Limb (tissue), 2 donors: ENCODE data around the gene GNA12.
"Not testable (repeated sequence)": the region's sequence is repeated elsewhere in the genome, so short reads cannot be mapped to it uniquely, and the experiment has no call there.

Source experiments
- DNase-seq, 2 donors: peaks; one replicate each; pipeline ENCODE4 v3.0.0-alpha.2; 2016; ENCODE audit errors: extremely low spot score in 2 of 2

Gene GNA12

DNA sequence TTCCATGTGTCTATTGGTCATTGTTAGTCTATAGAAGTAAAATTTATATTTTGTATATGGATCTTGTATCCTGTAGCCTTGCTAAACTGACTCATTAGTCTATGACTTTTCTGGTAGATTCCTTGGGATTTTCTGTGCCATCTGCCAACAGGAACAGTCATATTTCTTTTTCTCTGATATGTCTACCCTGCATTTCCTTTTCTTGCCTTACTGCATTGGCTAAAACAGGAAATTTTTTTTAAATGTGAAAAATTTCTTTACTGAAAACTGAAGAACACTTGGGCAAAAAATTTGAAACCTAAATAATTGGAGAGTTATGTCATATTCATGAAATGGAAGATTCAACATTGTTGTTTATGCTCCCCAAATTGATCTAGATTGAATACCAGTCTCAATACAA lies 88.6 kb downstream of the GNA12 start:
- no peak for DNase-seq

DNA sequence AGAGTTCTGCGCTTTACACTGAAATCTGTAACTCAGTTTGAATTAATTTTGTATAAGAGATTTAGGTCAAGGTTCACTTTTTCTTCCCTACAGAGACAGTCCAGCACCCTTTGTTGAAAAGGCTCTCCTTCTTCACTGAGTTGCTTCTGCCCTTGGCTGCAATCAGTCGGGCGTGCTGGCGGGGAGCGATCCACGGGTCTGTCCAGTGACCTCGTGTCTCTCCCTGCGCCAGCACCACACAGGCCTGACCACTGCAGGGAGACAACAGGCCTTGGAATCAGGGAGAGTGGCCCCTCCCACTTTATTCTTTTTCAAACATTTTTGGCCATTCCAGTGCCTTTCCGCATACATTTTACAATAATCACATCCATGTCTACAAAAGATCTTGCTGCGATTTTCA lies 89.2 kb downstream of the GNA12 start:
- DNase-seq = no peak

DNA sequence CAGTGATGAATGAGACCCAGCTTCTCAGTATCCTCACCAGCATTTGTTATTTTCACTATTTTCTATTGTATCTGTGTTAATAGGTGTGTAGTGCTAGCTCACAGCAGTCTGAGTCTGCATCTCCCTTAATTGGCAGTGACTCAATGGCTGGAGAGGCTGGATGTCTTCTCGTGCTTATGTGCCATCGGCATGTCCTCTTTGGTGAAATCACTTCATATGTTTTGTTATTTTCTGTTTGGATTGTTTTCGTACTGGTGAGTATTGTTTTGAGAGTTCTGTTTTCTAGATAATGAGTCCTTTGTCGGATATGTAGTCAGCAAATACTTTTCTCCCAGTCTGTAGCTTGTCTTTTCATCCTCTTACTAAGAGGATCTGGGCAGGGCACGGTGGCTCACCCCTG lies 90.0 kb downstream of the GNA12 start:
- DNase-seq = no peak

GRCh38 chr7:2753148-2753547 lies 91.0 kb downstream of the GNA12 start:
- DNase-seq = no peak

DNA sequence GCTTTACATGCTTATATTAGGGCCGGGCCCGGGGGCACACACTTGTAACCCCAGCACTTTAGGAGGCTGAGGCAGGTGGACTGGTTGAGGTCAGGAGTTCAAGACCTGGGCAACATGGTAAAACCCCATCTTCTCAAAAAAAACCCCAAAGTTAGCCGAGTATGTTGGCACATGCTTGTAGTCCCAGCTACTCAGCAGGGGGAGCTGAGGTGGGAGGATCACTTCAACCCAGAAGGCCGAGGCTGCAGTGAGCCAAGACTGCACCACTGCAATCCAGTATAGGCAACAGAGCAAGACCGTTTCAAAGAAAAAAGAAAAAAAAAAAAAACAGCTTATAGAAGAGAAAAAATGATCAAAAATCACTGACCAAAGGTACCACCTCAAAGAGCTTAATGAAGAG lies 93.0 kb downstream of the GNA12 start:
- DNase-seq = no peak

- no peak for DNase-seq
Measured at GRCh38 chr7:2750004-2750407, 94.1 kb downstream of the GNA12 start.

DNA sequence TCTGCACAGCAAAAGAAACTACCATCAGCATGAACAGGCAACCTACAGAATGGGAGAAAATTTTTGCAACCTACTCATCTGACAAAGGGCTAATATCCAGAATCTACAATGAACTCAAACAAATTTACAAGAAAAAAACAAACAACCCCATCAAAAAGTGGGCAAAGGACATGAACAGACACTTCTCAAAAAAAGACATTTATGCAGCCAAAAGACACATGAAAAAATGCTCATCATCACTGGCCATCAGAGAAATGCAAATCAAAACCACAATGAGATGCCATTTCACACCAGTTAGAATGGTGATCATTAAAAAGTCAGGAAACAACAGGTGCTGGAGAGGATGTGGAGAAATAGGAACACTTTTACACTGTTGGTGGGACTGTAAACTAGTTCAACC lies 95.4 kb downstream of the GNA12 start:
- not testable (repeated sequence) for DNase-seq

DNA sequence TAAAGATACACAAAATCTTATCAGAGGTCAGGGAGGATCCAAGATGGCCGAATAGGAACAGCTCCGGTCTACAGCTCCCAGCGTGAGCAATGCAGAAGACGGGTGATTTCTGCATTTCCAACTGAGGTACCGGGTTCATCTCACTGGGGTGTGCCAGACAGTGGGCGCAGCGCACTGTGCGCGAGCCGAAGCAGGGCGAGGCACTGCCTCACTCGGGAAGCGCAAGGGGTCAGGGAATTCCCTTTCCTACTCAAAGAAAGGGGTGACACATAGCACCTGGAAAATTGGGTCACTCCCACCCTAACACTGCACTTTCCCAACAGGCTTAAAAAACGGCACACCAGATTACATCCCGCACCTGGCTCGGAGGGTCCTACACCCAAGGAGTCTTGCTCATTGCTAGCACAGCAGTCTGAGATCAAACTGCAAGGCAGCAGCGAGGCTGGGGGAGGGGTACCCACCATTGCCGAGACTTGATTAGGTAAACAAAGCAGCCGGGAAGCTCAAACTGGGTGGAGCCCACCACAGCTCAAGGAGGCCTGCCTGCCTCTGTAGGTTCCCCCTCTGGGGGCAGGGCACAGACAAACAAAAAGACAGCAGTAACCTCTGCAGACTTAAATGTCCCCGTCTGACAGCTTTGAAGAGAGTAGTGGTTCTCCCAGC lies 100.5 kb downstream of the GNA12 start:
- DNase-seq = not testable (repeated sequence)

DNA sequence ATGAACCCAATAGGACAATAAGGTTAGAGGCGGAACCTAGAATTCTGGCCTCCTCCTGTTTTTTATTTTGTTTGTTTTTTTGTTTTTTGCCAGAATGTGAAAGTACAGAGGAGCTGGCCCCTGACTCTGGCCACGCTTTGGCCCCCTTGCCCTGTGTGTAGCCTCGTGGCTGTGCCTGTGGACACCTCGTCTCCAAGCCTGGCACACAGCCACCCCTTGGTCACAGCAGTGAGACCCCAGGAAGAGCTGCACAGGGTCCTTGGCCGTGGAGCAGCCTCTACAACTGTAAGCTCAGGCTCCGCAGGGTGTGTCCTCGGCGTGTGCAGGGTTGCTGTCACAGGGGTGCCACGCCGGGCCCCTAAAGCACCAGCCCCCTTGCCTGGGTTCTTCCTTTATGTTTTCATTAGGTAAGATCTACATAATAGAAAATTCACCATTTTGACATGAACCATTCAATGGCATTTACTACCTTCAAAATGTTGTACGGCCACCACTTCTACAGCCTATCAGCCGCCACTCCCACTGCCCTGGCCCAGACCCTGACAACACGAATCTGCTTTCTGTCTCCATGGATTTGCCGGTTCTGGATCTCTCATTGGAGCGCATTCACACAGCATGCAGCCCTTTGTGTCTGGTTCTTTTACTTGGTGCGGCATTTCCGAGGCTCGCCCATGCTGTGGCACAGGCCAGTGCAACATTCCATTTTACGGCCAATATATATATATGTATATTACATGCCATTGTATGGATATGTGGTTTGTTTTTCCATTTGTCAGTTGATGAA lies 105.2 kb downstream of the GNA12 start:
- DNase-seq = no peak

DNA sequence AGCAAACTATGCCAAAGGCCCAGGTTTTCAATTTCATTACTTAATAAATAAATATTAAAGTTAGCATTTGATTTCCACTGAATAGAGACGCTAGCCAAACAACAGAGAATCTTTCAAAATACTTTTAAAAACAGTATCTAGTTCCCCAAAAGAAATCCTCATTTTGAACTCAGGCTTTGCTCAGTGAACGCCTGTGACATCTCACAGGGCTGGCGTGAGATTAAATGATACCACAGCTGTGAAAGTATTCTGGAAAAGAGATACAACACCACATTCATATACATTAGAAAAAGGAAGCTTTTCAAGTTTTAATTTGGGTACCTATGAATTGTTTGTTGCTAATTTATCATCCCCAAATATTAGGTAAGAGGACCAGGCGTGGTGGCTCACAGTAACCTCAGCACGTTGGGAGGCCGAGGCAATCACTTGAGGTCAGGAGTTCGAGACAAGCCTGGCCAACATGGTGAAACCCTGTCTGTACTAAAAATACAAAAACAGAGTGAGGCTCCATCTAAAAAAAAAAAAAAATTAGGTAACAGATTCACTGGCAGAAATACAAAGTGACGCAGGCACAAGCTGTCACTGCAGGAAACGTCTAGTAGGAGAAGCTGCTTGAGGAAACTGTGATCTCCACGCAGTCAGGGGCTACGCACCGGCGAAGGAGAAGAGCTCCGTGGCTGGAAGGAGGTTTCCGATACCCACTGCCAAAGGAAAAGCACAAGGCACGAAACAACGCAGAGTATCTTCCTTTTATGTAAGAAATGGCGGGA lies 106.2 kb downstream of the GNA12 start:
- DNase-seq = no peak

DNA sequence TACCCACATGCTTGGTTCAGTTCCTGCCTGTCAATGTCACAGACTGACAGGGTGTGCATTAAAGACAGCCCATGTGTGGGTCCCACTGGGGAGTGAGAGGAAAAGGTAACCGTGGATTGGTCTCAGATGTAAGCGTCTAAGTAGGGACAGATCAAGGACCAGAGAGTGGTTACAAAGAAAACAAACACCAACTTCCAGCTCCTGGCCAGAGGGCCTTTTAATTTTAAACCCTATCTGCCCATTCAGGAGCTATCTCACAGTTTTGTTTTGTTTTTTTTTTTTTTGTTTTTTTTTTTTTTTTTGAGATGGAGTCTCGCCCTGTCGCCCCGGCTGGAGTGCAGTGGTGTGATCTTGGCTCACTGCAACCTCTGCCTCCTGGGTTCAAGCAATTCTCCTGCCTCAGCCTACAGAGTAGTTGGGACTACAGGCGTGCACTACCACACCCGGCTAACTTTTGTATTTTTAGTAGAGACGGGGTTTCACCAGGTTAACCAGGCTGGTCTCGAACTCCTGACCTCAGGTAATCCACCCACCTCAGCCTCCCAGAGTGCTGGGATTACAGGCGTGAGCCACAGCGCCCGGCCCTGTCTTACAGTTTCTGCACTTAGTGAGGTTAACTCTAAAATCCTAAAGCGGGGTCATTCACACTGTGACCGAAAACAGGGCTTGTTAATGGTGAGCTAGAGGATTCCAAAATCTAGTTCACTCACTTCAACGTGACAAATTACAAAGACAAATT lies 106.9 kb downstream of the GNA12 start:
- not testable (repeated sequence) for DNase-seq

- no peak for DNase-seq
Measured at GRCh38 chr7:2736411-2736914, 107.6 kb downstream of the GNA12 start.

GRCh38 chr7:2735744-2736143 lies 108.4 kb downstream of the GNA12 start:
- no peak for DNase-seq

DNA sequence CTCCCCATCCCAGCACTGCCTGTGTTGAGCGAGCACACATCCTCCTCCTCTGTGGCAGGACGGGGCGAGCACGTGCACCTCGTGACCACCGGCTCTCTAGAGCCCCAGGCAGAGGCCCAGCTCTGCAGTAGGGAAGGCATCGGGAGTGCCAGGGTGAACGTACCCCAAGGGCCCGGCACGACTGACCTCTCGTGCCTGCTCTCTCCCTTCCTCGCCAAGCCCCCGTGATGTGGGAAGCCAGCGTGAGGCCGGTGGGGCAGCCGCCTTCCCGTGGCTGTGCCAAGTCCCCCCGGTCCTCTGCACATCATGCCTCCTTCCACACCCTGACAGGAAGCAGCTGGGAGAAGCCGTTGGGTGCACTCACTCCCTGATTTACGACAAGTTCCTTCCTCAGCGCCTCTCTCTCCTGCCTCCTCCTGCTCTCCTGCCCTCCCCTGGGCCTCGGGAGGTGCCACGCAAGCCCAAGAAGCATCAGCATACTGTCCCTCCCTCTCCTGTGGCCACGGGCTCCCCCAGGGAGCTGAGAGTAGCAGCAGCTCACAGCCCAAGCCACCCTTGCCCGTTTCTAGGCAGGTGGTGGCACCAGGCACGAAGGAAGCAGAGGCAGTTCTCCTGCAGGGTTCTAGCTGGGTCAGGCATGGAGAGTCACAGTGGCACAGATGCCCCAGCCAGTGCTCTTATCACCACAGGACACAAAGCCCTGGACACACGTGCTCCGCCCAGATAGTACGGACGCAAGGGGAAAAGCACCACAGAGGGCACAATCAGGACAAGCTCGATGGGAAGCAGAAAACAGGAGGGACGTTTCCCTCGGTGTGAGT lies 109.1 kb downstream of the GNA12 start:
- no peak for DNase-seq

DNA sequence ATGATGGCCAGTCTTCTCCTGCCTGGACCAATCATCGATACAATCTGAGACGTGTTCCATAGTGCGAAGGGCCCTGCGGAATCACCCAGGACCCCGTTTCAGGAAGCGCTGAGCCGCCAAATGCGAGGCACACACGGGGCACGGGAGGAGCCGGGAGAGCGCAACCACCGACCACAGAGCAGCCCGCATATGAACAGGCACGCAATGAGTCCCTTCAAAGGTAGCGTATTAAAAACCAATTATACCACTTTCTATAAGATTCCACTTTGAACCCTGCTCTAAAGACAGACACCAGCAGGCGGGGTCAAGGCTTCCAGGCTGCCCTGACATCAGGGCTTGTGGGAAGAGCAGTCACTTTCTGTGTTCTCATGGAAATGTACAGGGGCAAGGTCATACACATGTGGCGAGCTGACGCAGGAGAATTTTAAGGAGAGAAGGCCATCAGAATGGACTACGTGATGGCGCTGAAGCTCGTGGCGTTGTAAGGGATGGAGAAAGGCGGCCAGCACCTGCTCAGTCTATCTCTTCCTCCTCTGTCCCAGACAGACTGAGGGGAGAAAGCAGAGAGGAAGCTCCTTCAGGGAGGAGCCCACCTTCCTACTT lies 109.9 kb downstream of the GNA12 start:
- no peak for DNase-seq

DNA sequence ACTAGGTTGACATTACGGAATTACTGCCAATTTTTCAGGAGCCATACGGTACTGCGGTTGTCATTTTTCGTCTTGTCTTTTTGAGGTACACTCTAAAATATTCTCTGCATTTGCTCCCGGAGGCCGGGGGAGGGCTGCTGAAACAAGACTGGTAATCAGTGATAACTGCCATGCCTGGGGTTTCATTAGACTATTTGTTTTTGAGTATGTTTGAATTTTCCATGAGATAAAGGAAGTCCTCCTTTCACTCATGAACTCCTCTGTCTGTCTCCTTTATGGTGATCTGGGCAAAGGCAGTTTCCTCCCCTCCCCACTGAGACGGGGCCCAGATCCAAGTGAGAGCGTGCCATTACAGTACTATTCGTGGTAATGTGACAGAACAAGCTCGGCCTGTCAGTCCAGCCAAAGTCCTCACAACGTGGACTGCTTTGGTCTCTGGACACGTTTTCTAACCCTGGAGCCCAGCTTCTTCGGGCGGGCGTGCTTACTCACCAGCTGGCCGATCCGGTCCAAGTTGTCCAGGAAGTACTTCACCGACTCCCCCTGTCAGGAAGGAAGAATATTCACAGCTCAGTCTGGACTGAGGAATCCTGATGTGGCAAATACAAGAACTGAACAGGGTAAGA lies 111.0 kb downstream of the GNA12 start:
- no peak for DNase-seq

DNA sequence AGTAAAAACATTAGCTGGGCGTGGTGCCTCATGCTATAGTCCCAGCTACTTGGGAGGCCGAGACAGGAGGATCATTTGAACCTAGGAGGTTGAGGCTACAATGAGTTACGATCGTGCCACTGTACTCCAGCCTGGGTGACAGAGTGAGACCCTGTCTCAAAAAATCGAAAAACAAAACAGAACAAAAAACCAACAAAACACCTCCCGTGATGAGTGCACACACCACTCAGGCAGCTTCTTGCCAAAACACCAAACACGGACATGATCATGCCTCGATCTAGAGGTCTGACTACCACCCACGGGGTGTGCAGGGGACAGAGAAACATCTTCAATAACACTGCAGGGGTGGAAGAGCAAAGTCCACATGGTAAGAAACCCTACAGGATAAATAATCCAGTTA lies 111.7 kb downstream of the GNA12 start:
- no peak for DNase-seq

DNA sequence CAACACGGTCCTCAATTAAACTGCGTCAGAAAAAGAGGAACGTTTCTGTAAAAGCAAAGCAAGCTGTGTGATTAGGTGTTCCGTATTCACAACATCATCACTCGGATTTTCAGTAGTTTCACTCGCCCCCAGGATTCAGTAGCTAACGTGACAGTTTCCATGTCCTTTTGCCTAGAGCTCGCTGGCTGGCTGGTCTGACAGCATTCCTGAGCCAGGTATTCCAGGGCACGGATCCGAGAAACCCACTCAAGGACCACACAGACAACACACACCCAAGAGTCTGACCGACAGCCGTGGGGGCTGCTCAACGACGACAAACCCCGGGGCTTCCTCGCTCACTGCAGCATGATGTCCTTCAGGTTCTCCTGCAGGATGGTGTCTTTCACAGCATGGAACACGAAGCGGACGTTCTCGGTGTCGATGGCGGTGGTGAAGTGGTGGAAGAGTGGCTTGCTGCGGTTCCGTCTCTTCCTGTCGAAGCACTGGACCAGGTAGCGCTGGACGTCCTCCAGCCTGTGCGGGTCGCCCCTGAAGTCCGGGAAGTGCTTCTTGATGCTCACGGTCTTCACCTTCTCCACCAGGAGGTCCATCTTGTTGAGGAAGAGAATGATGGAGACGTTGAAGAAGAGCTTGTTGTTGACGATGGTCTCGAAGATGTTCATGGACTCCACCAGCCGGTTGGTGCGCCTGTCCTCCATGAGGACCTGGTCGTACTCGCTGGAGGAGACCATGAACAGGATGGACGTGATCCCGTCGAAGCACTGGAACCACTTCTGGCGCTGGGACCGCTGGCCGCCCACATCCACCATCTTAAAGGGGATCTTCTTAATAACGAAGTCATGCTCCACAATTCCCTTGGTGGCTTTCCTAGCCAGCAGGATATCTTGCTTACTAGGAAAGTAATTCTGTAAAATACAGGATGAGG lies 113.0 kb downstream of the GNA12 start:
- no peak for DNase-seq
